GM19372 (cell line): ENCODE results near the gene GIMAP2.
A peak's percentile ranks its signal among the peaks of the same experiment; 100 is the strongest.
"Not testable (repeated sequence)": the region's sequence is repeated elsewhere in the genome, so short reads cannot be mapped to it uniquely, and the experiment has no call there.

Experiments used
- ATAC-seq: cut with Tn5 transposase; IDR thresholded peaks from one replicate; pipeline ENCODE4 v1.9.1; 2021; ENCODE audit warnings: mild to moderate bottlenecking, low read depth, moderate library complexity; ENCODE audit not compliant: unreplicated experiment

GIMAP2 gene

GRCh38 chr7:150676276-150676675 lies 9.2 kb upstream of the GIMAP2 start:
- not testable (repeated sequence) for ATAC-seq

GRCh38 chr7:150676854-150677253 lies 8.7 kb upstream of the GIMAP2 start:
- ATAC-seq = not testable (repeated sequence)

GRCh38 chr7:150678601-150679000 lies 6.9 kb upstream of the GIMAP2 start:
- not testable (repeated sequence) for ATAC-seq

GRCh38 chr7:150680364-150680763 lies 5.1 kb upstream of the GIMAP2 start:
- not testable (repeated sequence) for ATAC-seq

- ATAC-seq = peak; percentile 31
These were observed 625 bp downstream of the GIMAP2 start for GRCh38 chr7:150686030-150686631.

- no peak for ATAC-seq
These were observed 3.1 kb downstream of the GIMAP2 start for GRCh38 chr7:150688630-150689029.

- no peak for ATAC-seq
These were observed 10.1 kb downstream of the GIMAP2 start for GRCh38 chr7:150695654-150696053.

GRCh38 chr7:150703209-150703608 lies 17.7 kb downstream of the GIMAP2 start:
- no peak for ATAC-seq

- no peak for ATAC-seq
These were observed 29.8 kb downstream of the GIMAP2 start for GRCh38 chr7:150715293-150715692.

GRCh38 chr7:150715738-150716137 lies 30.2 kb downstream of the GIMAP2 start:
- no peak for ATAC-seq

GRCh38 chr7:150716368-150716767 lies 30.9 kb downstream of the GIMAP2 start, which contains the start of gene GIMAP1:
TSS of gene GIMAP1 (plus strand) at chr7:150716613. CDS start at chr7:150719048, 2,435 bp downstream.
- no peak for ATAC-seq

- ATAC-seq = no peak
These were observed 31.4 kb downstream of the GIMAP2 start for GRCh38 chr7:150716939-150717338.

- ATAC-seq = no peak
These were observed 32.4 kb downstream of the GIMAP2 start for GRCh38 chr7:150717814-150718420.

- ATAC-seq = no peak
These were observed 33.9 kb downstream of the GIMAP2 start for GRCh38 chr7:150719436-150719835.

- ATAC-seq = no peak
These were observed 34.7 kb downstream of the GIMAP2 start for GRCh38 chr7:150719960-150720891.

- no peak for ATAC-seq
These were observed 36.5 kb downstream of the GIMAP2 start for GRCh38 chr7:150721970-150722373.

GRCh38 chr7:150722431-150722931 lies 37.0 kb downstream of the GIMAP2 start:
- no peak for ATAC-seq

- ATAC-seq = no peak
These were observed 38.0 kb downstream of the GIMAP2 start for GRCh38 chr7:150723467-150723866.

GRCh38 chr7:150727381-150727780 lies 41.9 kb downstream of the GIMAP2 start:
- no peak for ATAC-seq

GRCh38 chr7:150728011-150728410 lies 42.5 kb downstream of the GIMAP2 start:
- ATAC-seq = no peak

- ATAC-seq = no peak
These were observed 43.1 kb downstream of the GIMAP2 start for GRCh38 chr7:150728609-150729008.
